HG02571 (cell line): Measurements from ENCODE around the gene NEXN.
"Not testable (repeated sequence)": the region's sequence is repeated elsewhere in the genome, so short reads cannot be mapped to it uniquely, and the experiment has no call there.

Experiments used
- ATAC-seq: cut with Tn5 transposase; IDR thresholded peaks from one replicate; pipeline ENCODE4 v1.9.1; 2021; ENCODE audit warnings: mild to moderate bottlenecking, moderate library complexity; ENCODE audit not compliant: unreplicated experiment

Gene NEXN

GRCh38 chr1:77905603-77906002 lies 17.2 kb downstream of the NEXN start:
- no peak for ATAC-seq

- no peak for ATAC-seq
Measured at GRCh38 chr1:77906019-77906545, 17.7 kb downstream of the NEXN start.

GRCh38 chr1:77906624-77907023 lies 18.2 kb downstream of the NEXN start:
- no peak for ATAC-seq

GRCh38 chr1:77910116-77910515 lies 21.7 kb downstream of the NEXN start:
- no peak for ATAC-seq

GRCh38 chr1:77918918-77919317 lies 30.5 kb downstream of the NEXN start:
- not testable (repeated sequence) for ATAC-seq

- ATAC-seq = no peak
Measured at GRCh38 chr1:77925518-77925917, 37.1 kb downstream of the NEXN start.

- ATAC-seq = no peak
Measured at GRCh38 chr1:77925956-77926355, 37.5 kb downstream of the NEXN start.

GRCh38 chr1:77926561-77927357 lies 38.3 kb downstream of the NEXN start:
- ATAC-seq = no peak

- no peak for ATAC-seq
Measured at GRCh38 chr1:77927414-77927813, 39.0 kb downstream of the NEXN start.

- no peak for ATAC-seq
Measured at GRCh38 chr1:77929806-77930205, 41.4 kb downstream of the NEXN start.

GRCh38 chr1:77938651-77939050 lies 50.2 kb downstream of the NEXN start:
- no peak for ATAC-seq

- ATAC-seq = no peak
Measured at GRCh38 chr1:77940921-77941570, 52.6 kb downstream of the NEXN start.

GRCh38 chr1:77942400-77943140 lies 54.1 kb downstream of the NEXN start:
- ATAC-seq = no peak

GRCh38 chr1:77945345-77945744 lies 56.9 kb downstream of the NEXN start:
- ATAC-seq = no peak

GRCh38 chr1:77948841-77949424 lies 60.5 kb downstream of the NEXN start:
- no peak for ATAC-seq

- no peak for ATAC-seq
Measured at GRCh38 chr1:77950873-77951272, 62.4 kb downstream of the NEXN start.

GRCh38 chr1:77951328-77951727 lies 62.9 kb downstream of the NEXN start:
- no peak for ATAC-seq

GRCh38 chr1:77953907-77954306 lies 65.5 kb downstream of the NEXN start:
- ATAC-seq = no peak

GRCh38 chr1:77954521-77954920 lies 66.1 kb downstream of the NEXN start:
- no peak for ATAC-seq

GRCh38 chr1:77955709-77956108 lies 67.3 kb downstream of the NEXN start:
- ATAC-seq = no peak

GRCh38 chr1:77956464-77956863 lies 68.0 kb downstream of the NEXN start:
- ATAC-seq = no peak
